HFF-Myc (cell line): ENCODE measurements around the gene NKX2-1.

ENCODE experiments used
- DNase-seq: peaks from one replicate; pipeline ENCODE4 v3.0.0-alpha.2; 2011; ENCODE audit warnings: low read depth; ENCODE audit errors: extremely low read depth
- H3K4me3 ChIP-seq: replicated peaks from 2 replicates; pipeline ENCODE4 v1.5.1; 2011; ENCODE audit warnings: low read depth, mild to moderate bottlenecking, control low read depth, low read length
- CTCF ChIP-seq: IDR thresholded peaks from 2 replicates; pipeline ENCODE4 v1.5.1; 2012; ENCODE audit warnings: mild to moderate bottlenecking, low read depth, low read length, control low read depth; ENCODE audit errors: missing control alignments

NKX2-1 gene

DNA sequence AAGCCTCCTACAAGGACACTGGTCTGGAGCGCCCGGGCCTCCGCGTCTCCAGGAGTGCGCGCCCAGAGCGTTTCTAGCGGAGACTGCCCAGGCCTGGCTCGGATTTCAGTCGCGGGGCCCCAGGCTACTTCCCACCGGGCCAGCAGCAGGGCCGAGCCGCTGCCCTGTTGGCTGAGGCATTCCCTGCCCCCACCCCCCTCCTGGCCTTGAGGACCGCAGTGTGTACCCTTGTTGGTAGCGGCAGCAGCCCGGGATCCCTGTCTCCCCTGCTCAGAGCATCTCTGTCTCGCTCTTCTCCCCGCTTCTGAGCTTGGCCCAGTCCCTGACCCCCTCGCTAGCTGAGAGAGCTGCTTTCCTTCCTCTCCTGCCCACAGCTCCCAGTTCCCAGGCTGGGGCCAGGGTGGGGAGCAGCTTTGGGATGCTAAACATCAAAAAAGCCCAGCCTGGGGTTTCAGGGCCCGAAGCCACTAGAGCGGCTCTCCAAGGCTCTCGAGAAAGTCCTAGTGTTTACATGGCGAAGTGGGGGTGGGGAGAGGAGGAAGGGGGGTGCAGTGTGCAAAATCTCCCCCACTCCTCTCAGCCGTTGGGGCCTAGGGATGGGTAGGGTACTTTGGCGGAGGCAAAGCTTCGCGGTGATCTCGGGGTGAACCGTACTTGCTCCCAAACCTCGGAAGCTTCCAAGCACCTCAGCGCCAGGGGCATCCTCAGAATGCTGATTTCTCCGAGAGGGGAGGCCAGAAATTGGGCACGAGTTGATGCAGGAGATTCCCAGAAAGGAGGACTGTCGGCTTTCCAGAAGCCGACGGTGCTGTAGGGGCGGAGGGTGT lies 6.4 kb downstream of the NKX2-1 start:
- TF ChIP-seq CTCF: no peak
- no peak for DNase-seq
- H3K4me3 ChIP-seq: no peak overlapping the region

- H3K4me3 ChIP-seq: no peak overlapping the region
- no peak for TF ChIP-seq CTCF
- DNase-seq: no peak
These were observed 7.0 kb downstream of the NKX2-1 start for GRCh38 chr14:36513012-36513420.

DNA sequence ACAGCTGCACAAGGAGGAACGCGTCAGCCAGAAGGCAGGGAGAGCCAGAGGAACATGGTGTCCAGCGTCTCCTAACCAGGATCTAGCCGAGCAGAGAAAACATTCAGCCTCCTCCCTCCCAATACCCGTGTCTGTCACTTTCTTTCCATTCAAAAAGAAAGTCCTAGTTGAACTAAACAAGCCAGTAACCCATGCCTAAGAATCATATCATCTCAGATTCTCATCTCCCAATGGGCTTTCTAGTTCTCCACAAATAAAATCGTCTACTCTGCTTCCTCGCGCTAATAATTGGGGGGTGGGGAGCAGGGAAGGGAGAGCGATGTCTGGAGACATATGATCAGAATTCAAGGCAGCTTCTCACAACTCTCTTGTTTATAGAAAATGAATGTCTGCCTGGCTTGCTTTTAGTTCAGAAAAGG lies 7.4 kb downstream of the NKX2-1 start:
- no peak for DNase-seq
- H3K4me3 ChIP-seq: no peak overlapping the region
- TF ChIP-seq CTCF: no peak

DNA sequence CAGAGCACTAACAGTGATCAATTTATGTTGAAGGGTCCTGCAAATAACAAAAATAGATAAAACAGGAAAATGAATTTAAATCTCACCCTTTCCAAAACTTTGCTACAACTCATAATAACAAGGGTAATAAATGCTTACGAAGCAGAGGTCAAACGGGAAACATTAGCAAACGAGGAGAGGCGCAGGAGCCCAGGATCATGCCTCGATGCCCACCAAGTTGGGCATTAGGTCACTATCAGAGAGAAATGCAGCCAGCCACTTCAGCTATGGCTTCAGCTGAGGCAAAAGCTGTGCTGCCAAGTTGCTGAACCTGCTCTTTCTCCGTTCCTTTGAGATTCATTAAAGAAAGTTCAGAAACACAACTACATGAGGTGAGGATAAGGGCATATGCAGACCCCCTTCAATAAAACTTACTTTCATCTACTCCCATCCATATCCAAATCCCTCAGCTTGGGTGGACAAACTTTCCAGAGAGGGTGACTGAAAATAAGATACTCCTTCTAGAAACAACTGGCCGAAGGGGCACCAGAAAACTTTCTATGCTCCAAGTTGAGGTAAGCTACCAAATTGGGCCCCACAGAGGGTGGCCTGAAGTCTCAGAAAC lies 7.9 kb downstream of the NKX2-1 start:
- no peak for TF ChIP-seq CTCF
- no peak for DNase-seq
- H3K4me3 ChIP-seq: no peak overlapping the region

DNA sequence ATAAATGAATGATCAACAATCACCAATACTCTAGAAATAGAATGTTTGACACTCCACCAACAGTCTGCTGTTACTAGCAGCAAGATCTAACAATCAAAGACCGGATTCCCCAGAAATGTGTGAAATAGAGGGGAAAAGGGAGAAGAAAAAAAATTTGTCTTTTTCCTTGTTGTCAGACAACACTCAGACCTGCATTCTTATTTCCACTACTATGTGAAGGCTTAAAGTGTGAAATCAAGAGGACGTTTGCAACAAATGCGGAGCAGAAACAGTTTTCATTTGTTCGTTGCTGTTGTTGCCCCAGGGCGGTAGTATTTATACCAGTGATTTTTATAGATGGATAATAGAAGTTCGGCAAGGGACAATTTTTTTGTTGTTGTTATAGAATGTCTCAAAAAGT lies 9.2 kb downstream of the NKX2-1 start:
- no peak for DNase-seq
- TF ChIP-seq CTCF: no peak
- no peak overlapping the region for H3K4me3 ChIP-seq

GRCh38 chr14:36510078-36510799 lies 9.8 kb downstream of the NKX2-1 start:
- no peak overlapping the region for H3K4me3 ChIP-seq
- no peak for DNase-seq
- no peak for TF ChIP-seq CTCF
